GM18951 (cell line): ENCODE results near the gene REM2.

Experiments used
- POLR2A ChIP-seq: IDR thresholded peaks from 4 replicates; pipeline ENCODE4 v1.6.1; 2011; ENCODE audit warnings: mild to moderate bottlenecking; ENCODE audit not compliant: insufficient read length, insufficient read depth; ENCODE audit errors: extremely low read depth
- in situ Hi-C: fragments of 300-500 bp; cut with MboI; formaldehyde crosslinking; loops from one replicate; pipeline ENCODE4 v1.12.0; 2022; ENCODE audit warnings: low sequenced_read_pairs, mixed read lengths, inconsistent platforms; ENCODE audit not compliant: unreplicated experiment

REM2 gene, protein sequence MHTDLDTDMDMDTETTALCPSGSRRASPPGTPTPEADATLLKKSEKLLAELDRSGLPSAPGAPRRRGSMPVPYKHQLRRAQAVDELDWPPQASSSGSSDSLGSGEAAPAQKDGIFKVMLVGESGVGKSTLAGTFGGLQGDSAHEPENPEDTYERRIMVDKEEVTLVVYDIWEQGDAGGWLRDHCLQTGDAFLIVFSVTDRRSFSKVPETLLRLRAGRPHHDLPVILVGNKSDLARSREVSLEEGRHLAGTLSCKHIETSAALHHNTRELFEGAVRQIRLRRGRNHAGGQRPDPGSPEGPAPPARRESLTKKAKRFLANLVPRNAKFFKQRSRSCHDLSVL

DNA sequence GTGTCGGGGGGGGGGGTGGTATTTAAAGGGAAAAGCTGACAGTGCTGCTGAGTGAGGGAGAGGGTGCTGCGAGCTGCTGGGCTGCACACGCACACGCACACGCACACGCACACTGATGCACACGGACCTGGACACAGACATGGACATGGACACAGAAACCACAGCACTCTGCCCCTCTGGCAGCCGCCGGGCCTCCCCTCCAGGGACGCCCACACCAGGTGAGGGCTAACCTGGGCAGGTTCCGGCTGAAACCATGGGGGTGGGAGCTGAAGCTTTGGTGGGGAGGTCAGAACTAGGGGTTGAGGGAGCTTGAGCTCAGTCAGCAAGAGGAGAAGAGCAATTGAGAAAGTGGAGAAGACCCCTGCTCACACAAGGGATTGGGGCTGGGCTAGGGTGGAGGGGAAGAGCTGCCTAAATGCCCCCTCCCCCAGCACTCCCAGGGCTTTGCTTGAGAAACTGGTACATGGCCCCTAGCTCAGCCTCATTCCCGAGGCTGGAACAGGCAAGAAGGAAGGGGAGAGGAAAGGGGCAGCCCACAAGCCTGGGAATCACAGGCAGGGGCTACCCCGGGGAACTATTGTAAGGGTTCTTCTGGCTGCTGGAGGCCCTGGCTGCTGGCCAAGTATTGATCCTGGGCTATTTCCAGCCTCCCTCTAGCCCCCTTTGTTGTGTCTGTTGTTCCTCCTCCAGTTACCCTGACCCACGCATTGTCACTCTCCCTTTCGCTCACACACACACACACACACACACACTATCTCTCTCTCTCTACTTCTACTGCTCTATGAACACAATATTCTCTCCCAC, at the start of gene REM2:
Gene REM2, plus strand, starts transcription at position 50 of the 804 bp plus-strand sequence. Its CDS starts 66 bp downstream, at position 116.
- in situ Hi-C loops = no loop called here
- TF ChIP-seq POLR2A = no peak

DNA sequence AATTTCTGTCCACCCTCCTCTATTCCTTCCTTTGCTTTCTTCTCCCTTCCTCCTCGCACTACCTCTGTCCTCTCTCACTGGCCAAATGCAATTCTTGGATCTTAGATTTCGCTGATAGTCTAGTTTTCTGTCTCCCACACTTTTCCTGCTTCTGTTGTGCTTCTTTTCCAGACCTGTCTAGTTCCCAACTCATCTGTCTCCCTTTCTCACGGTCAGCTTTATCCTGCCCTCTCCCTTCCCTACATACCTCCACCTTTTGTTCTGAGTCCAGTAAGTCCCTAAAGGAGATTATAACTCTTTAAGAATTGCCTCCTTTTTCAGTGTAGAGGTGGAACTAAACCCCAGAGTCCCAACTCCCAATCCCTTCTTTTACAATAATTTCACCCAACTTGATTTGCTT, 47.5 kb upstream of the REM2 start:
- in situ Hi-C loops = no loop called here
- no peak for TF ChIP-seq POLR2A

GRCh38 chr14:22836301-22837113, 46.5 kb upstream of the REM2 start, which contains the start of gene MMP14:
Gene MMP14, plus strand, starts transcription at chr14:22836585. Its CDS starts 233 bp downstream, at chr14:22836818.
- no peak for TF ChIP-seq POLR2A
- in situ Hi-C loops = no loop called here

- in situ Hi-C loops = no loop called here
- TF ChIP-seq POLR2A = no peak
Observed at GRCh38 chr14:22837114-22837749, 45.8 kb upstream of the REM2 start.

- TF ChIP-seq POLR2A = no peak
- in situ Hi-C loops = no loop called here
Observed at GRCh38 chr14:22837750-22838538, 45.1 kb upstream of the REM2 start.

- in situ Hi-C loops = no loop called here
- no peak for TF ChIP-seq POLR2A
Observed at GRCh38 chr14:22838631-22839041, 44.4 kb upstream of the REM2 start.

DNA sequence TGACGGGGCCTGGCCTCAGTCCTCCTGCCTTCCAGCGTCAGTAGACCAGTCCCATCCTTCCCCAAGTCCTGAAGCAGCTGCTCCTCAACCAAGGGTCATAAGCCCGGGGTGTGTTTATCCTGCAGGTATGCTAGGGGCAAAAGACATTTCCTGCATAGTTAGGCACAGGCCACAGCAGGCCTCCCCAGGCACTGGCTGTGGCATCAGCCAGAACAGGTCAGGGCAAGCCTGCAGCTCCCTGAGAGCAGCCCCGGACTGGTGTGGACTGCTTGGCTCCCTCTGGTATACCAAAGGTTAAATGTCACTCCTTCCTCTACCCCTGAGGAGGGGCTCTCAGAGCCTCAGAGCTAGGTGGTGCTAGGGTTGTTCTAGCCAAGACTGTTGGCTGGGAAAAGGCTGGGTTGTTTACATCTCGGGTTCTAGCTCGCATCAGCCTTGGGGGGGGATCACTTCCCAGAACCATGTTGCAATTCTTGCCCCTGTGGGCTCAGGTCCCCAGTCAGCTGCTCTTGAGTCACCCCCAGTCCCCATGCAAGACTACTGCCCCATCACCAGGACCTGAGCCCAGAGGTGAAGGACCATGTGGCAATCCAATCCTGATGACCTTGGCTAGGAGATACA, 43.8 kb upstream of the REM2 start:
- TF ChIP-seq POLR2A = no peak
- in situ Hi-C loops = no loop called here

DNA sequence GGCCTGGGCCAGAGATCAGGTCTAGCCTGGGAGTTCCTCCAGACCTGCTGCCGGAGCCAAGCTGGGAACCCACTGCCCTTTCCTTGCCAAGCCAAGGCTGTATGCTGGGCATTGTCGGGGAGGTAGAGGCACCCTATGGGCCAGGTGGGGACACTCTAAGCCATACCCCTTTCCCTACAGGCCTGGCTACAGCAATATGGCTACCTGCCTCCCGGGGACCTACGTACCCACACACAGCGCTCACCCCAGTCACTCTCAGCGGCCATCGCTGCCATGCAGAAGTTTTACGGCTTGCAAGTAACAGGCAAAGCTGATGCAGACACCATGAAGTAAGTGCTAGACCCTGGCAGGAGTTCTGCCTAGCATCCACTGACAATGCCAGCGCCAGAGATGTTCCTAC, 41.7 kb upstream of the REM2 start:
- in situ Hi-C loops = loop anchor here (10.0 kb wide), 1 partner anchor 187 kb away; no protein-coding TSS in a partner anchor
- no peak for TF ChIP-seq POLR2A

DNA sequence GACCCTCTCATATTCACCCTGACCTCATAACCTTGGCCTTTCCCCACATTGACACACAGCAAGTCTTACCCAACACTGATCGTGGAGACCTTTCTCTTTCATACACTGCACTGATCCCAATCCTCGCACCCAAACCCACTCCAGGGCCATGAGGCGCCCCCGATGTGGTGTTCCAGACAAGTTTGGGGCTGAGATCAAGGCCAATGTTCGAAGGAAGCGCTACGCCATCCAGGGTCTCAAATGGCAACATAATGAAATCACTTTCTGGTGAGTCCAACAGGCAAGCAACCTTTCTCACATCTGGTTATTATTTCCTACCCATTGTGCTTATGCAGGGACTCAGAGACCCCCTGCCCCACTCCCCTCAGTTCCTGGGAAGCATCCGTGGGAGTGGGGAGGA, 41.3 kb upstream of the REM2 start:
- in situ Hi-C loops = loop anchor here (10.0 kb wide), 1 partner anchor 187 kb away; no protein-coding TSS in a partner anchor
- no peak for TF ChIP-seq POLR2A

DNA sequence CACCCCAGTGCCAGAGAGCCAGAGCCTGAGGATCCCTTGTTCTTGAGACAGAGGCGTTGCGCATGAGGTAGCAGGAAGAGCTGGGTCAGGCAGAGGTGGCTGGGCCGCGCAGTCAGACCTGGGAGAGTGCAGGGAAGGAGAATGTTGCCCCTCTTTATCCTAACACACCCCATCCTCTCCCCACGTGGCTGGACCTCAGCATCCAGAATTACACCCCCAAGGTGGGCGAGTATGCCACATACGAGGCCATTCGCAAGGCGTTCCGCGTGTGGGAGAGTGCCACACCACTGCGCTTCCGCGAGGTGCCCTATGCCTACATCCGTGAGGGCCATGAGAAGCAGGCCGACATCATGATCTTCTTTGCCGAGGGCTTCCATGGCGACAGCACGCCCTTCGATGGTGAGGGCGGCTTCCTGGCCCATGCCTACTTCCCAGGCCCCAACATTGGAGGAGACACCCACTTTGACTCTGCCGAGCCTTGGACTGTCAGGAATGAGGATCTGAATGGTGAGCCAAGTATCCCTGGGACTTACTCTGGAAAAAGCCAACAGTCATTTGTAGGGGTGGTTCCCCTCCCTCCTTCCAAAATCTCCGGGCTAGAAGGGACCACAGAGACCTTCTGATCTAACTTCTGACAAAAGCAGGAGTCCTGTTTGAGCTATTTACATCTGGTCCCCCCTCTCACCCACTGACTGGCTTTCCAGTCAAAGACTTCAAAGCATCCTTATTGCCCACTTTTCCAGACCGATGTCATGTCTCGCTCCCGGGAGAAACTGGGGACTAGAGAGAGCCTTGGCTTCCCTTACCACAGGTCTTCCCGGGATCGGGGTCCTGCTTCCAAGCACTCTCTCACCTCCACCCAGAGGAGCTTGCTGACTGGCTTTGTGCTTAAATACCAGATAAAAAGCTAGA, 40.6 kb upstream of the REM2 start:
- in situ Hi-C loops = loop anchor here (10.0 kb wide), 1 partner anchor 188 kb away; no protein-coding TSS in a partner anchor
- no peak for TF ChIP-seq POLR2A
